ENCODE data around the gene ZNF33A.

- no peak for TF ChIP-seq CTCF (IDR thresholded peaks at IDR 0.05)
- no peak for TF ChIP-seq POLR2A (IDR thresholded peaks at IDR 0.05)
- TF ChIP-seq POLR2AphosphoS5 (IDR thresholded peaks at IDR 0.05), result no peak
- TF ChIP-seq EP300 (IDR thresholded peaks at IDR 0.05), result no peak
Measured at GRCh38 chr10:37992083-37992482, 18.4 kb upstream of the ZNF33A start.
